Measurements from ENCODE around the gene BTRC.
"Not testable (repeated sequence)": the region's sequence is repeated elsewhere in the genome, so short reads cannot be mapped to it uniquely, and the experiment has no call there.

The BTRC gene

DNA sequence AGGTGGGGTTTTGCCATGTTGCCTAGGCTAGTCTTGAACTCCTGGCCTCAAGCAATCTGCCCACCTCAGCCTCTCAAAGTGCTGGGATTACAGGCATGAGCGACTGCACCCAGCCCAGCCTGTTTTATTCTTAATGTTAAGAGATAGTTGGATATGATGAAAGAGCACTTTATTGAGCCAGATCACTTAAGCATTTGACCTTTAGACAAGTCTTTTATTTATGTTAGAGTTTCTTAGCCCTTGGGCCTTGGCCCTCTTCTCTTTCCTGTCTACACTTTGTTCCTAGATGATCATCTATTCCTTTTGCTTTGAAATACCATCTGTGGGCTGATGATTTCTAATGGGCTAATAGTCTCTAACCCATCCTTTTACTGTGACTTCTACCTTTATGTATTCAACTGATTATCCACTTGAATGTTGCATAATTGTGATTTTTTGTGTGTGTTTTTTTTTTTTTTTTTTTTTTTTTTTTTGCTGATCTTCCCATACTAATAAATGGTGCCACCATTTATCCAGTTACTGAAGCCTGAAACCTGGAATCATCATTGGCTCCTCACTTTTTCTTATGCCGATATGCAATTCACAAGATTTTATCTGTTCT is 34.8 kb downstream of the BTRC start:
- DNase-seq = no peak

GRCh38 chr10:101389532-101389931 is 35.6 kb downstream of the BTRC start:
- not testable (repeated sequence) for DNase-seq

DNA sequence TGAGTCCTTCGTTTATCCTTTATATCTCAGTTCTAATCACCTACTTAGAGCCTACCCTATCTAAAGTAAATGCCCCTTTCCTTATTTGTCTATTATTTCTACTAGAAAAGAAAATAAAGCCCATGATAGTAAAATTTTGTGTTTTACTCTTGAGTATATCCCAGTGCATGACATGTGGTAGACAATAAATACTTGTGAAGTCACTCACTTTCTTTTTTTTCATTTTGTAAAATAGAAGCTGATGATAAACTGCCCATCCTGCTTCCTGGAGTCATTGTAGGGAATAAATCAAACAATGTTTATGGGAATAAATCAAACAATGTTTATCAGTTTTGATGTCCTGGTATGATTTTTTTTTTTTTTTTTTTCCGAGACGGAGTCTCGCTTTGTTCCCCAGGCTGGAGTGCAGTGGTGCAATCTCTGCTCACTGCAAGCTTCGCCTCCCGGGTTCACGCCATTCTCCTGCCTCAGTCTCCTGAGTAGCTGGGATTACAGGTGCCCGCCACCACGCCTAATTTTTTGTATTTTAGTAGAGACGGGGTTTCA is 36.1 kb downstream of the BTRC start:
- no peak for DNase-seq

- no peak for DNase-seq
These were observed 39.4 kb downstream of the BTRC start for GRCh38 chr10:101393378-101393777.

DNA sequence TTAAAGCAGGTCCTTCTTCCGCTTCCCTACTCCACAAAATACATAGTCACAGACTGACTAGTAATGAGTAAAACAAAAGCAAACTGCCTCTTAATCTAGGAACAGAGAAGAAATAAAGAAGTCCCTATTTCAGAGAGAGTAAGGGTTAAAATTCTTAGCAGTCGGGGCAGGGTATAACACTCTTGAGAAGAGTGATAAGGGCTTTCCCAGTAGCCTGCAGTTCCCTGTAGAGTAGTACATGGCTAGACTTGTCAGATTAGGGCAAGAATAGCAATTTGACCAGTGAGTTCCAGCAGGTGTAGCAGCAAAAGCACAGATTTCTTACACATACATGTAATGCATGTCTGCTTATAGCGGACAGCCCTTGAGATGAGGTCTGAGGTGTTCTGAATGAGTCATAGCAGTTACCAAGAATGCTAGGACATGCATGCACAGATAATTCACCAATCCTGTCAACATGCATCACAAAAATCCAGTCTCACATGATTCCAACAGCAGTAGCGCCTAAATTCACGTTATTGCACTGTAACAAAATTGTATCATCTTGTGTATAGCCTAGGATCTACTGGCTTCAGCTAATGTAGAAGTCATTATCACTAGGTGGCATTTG is 40.7 kb downstream of the BTRC start:
- DNase-seq = no peak

- no peak for DNase-seq
These were observed 43.2 kb downstream of the BTRC start for GRCh38 chr10:101397140-101397539.

DNA sequence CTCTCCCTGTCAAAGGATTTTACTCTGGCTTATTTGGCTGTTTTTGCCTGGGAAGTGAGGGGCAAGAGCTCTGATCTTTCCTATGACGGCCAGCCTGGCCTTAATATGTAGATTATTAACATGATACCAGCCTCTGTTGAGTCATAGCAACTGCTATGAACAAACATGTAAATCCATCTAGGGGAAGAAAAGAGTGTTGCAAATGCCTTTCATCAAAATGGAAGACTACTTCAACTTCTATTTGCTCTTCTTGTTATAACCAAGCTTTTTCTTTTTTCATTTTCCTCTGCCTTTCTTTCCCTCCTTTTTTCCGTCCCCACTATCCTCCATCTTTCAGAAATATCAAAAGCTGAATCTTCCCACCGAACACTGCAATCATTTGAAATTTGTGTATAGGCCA is 46.6 kb downstream of the BTRC start:
- DNase-seq = no peak

GRCh38 chr10:101402711-101403110 is 48.7 kb downstream of the BTRC start:
- no peak for DNase-seq

DNA sequence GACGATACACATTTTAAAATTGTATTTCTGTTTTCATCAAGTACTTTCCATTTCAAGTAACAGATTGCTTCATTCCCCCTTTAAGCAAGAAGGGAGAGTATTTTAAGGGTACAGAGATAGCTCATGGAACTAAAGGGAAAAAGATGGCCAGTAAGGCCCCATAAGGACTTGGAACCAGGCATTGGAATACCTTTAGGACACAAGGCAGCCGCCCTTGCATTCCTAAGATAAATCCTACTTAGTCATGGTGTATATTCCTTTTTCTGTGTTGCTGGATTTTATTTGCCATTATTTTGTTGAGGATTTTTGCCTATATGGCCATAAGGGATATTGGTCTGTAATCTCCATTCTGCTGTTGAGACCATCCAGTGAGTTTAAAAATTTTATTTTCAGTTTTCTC is 49.2 kb downstream of the BTRC start:
- no peak for DNase-seq

DNA sequence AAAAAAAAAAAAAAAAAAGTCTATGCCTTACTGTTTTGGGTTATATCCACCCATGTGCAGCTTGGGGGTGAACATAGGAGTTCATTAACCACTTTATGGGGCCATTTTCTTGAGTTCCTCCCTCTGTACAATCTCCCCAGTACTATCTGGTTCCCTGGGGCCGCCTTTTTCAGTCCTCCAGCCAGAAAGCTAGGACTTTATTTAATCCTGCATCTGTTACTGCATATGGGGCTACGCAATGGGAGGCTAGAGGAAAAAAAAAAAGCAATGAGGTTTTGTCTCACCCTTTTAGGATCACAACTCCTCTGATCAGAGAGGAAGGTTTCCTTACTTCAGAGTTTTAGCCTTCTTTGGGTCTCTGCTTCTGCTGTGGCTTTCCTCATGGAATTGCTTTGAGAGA is 51.0 kb downstream of the BTRC start:
- no peak for DNase-seq

- no peak for DNase-seq
These were observed 57.6 kb downstream of the BTRC start for GRCh38 chr10:101411598-101411997.

GRCh38 chr10:101414034-101414433 is 60.1 kb downstream of the BTRC start:
- DNase-seq = no peak

DNA sequence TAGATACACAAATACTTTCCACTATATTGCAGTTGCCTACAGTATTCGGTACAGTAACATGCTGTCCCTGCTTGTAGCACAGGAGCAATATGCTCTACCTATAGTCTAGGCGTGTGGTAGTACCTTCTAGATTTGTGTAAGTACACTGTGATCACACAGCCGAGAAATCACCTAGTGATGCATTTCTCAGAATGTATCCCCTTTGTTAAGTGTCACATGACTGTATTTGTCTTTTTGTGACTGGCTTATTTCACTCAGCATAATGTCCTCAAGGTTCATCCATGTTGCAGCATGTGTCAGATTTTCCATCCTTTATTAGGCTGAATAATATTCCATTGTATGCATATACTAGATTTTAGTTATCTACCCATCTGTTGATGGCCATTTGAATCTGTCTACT is 61.9 kb downstream of the BTRC start:
- DNase-seq = no peak

GRCh38 chr10:101421967-101422366 is 68.0 kb downstream of the BTRC start:
- DNase-seq = not testable (repeated sequence)

- DNase-seq = no peak
These were observed 71.6 kb downstream of the BTRC start for GRCh38 chr10:101425535-101425934.

DNA sequence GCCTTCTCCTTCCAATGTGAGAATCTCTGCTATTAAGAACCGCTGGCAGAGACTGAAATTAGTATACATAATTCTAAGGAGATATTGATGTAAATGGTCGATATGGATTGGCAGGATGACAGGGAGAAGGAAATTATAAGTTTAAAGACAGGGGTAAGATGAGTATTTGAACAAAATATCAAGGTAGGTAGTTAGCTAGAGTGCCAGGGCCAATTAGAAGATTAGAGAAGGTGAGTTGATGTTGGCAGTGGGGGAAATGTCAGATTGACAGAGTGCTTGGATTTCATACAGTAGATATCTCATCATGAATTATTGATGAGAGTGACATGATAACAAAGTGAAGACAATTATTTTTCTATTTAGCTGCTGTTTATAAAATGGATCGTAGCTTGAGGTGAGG is 74.1 kb downstream of the BTRC start:
- no peak for DNase-seq

DNA sequence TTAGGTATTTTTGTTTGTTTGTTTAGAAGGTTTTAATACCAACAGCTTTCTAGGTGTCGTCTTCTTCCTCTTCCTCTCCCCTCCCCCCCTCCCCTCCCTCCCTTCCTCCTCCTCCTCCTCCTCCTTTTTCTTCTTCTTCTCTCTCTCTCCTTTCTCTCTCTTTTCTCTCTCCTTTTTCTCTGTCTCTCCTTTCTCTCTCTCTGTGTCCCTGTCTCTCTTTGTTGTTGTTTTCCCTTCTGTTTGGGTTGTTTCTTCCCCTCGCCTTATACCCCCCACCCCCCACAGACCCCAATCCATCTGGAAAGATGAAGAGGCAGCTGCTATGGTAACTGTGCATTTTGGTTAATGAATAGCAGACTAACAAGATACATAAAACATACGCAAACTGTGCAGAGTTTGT is 75.5 kb downstream of the BTRC start:
- DNase-seq = no peak

GRCh38 chr10:101436302-101436701 is 82.3 kb downstream of the BTRC start:
- DNase-seq = no peak

GRCh38 chr10:101438881-101439391 is 85.0 kb downstream of the BTRC start:
- DNase-seq = no peak

GRCh38 chr10:101441541-101442455 is 87.8 kb downstream of the BTRC start:
- no peak for DNase-seq

DNA sequence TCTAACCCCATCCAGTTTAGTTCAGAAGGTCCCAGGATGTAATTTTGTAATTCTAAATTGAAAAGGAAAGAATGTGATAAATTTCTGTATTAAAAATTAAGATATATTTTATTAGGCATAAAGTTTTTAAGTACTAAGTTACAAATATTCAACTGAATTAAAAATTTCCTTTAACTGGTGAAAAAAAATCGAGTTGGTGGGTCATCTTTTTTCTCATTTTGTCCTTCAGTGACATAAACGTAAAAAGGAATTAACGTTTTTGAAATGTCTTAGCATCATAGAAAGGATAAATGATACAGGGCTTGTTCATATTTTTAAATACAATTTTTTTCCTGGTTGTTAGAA is 88.5 kb downstream of the BTRC start:
- no peak for DNase-seq

DNA sequence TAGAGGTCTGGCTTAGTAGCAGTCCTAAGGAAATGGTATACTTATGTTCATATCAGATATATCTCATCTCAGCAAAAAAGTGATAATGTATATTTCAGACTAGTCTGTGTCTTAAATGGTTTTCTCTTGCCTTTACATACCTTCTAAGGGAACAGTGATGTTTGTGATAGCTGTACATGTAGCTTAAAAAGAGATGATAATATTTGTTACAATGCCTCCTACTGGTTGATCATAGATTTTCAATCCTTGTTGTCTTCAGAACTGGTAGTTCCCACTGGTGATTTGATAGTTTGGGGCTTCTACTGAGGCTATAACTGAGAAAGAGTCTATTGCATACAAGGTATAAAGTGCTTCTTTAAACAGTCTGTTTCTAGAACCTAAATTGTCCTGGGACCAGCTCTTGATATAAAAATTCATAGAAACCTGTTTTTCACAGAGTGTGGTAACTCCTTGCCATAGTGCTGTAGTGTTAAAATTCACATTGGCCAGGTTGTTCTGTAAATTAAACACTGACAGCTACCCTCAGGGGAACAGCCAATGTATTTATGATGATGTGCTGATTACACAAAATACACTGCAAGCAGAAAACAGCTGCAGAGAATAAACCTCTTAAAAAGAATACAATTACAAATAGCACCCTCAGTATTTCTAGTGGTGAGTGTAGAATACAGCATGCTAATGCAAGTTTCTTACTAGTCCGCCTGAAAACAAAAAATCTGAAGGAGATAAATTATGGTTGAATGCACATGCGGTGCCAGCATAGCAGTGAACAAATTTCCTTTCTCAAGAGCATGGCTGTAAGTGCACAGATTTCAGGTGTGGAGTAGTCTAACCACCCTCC is 90.3 kb downstream of the BTRC start:
- no peak for DNase-seq

GRCh38 chr10:101446071-101446470 is 92.1 kb downstream of the BTRC start:
- DNase-seq = no peak
